GM19467 (cell line): ENCODE results near the gene SIN3B.
"Not testable (repeated sequence)": the region's sequence is repeated elsewhere in the genome, so short reads cannot be mapped to it uniquely, and the experiment has no call there.

Experiments used
- ATAC-seq: cut with Tn5 transposase; IDR thresholded peaks from one replicate; pipeline ENCODE4 v1.9.1; 2021; ENCODE audit warnings: mild to moderate bottlenecking, moderate library complexity; ENCODE audit not compliant: unreplicated experiment

SIN3B gene, protein sequence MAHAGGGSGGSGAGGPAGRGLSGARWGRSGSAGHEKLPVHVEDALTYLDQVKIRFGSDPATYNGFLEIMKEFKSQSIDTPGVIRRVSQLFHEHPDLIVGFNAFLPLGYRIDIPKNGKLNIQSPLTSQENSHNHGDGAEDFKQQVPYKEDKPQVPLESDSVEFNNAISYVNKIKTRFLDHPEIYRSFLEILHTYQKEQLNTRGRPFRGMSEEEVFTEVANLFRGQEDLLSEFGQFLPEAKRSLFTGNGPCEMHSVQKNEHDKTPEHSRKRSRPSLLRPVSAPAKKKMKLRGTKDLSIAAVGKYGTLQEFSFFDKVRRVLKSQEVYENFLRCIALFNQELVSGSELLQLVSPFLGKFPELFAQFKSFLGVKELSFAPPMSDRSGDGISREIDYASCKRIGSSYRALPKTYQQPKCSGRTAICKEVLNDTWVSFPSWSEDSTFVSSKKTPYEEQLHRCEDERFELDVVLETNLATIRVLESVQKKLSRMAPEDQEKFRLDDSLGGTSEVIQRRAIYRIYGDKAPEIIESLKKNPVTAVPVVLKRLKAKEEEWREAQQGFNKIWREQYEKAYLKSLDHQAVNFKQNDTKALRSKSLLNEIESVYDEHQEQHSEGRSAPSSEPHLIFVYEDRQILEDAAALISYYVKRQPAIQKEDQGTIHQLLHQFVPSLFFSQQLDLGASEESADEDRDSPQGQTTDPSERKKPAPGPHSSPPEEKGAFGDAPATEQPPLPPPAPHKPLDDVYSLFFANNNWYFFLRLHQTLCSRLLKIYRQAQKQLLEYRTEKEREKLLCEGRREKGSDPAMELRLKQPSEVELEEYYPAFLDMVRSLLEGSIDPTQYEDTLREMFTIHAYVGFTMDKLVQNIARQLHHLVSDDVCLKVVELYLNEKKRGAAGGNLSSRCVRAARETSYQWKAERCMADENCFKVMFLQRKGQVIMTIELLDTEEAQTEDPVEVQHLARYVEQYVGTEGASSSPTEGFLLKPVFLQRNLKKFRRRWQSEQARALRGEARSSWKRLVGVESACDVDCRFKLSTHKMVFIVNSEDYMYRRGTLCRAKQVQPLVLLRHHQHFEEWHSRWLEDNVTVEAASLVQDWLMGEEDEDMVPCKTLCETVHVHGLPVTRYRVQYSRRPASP

DNA sequence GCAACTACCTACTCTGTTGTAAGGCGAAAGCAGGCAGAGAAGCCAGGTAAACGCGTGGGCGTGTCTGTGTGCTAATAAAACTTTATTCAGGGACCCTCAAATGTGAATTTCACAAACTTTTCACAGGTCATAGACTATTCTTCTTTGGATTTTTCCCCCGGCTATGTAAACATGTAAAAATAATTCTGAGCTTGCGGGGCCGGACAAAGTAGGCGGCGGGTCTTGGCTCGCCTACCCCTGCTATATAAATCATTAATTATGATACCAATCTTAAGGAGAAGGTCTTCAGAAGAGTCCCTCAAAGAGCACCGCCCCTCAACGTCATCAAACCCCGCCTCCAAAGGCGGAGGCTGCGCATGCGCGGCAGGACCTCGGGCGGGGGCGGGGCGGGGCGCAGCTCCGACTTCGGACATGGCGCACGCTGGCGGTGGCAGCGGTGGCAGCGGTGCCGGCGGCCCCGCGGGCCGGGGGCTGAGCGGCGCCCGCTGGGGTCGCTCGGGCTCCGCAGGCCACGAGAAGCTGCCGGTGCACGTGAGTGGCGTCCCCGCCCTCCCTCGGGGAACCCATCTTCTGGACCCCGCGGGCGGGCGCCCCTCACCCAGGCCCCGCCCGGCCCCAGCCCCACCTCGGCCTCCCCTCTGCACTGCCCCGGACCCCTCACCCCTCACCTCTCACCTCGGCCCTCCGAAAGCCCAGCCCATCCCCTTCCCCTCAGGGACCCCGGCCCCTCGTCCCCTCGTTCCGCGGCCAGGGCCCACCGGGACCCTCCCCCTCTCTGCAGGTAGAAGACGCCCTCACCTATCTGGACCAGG lies at the start of gene SIN3B:
Gene SIN3B (plus strand): TSS at position 389 of the 812 bp plus-strand sequence. CDS start 23 bp downstream, at position 412.
- no peak for ATAC-seq

DNA sequence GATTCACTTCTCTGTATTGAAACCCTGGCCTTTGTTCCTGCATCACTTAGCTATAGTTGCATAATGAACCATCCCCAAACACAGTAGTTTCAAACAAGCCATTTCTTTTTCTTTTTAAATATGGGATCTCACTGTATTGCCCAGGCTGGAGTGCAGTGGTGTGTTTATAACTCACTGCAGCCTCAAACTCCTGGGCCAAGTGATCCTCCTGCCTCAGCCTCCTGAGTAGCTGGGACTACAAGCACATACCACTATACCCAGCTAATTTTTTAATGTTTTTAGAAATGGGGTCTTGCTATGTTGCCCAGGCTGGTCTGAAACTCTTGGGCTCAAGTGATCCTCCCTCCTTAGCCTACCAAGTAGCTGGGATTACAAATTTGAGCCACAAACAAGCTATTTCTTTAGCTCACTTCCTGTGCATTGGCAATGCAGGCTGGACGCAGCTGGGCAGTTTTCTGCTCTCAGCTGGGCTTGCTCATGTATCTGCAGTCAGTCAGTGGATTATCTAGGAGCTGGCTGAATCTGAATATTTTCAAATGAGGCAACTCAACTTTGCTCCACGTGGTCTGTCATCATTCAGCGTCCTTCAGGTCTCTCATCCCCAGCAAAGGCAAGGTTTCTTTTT lies 49.5 kb upstream of the SIN3B start:
- no peak for ATAC-seq

DNA sequence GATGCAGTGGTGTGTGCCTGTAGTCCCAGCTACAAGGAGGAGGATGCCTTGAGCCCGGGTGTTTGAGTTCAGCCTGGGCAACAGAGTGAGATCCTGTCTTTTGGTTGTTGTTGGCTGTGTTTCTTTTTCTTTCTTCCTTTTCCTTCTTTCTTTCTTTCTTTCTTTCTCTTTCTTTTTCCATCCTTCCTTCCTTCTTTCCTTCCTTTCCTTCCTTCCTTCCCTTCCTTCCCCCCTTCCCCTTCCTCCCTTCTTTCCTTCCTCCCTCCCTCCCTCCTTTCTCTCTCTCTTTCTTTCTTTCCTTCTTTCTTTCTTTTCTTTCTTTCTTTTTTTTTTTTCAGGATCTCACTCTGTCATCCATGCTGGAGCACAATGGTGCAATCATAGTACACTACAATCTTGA lies 46.5 kb upstream of the SIN3B start:
- ATAC-seq = no peak

DNA sequence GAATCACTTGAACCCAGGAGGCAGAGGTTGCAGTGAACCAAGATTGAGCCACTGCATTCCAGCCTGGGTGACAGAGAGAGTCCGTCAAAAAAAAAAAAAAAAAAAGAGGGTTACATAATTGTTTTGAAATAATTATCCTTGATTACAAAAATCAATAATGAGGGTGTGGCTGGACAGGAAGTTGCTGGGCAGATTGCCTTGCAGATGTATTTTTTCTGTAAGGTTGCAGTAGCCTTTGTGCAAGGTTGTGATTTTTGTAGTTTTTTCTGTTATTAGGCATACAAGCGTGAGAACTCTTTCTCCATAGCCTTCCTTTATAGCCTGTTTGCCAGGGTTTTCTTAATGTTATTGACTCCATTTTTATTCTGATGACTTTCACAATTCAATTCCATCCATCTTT lies 40.7 kb upstream of the SIN3B start:
- no peak for ATAC-seq

DNA sequence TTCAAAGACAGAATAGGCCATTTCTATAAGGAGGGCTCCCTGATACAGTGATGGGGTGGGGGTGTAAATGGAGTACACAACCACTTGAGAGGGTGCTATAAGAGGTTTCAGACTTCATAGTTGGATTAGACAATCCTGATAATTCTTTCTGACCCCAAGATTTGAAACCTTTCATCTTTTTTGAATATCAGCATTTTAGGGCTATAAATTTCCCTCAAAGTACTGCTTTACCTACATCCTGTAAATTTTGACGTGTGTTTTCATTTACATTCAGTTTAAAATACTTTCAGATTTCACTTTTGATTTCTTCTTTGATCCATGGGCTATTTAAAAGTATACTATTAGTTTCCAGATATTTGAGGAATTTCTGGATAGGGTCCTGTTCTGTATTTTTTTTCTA lies 40.0 kb upstream of the SIN3B start:
- ATAC-seq = no peak

DNA sequence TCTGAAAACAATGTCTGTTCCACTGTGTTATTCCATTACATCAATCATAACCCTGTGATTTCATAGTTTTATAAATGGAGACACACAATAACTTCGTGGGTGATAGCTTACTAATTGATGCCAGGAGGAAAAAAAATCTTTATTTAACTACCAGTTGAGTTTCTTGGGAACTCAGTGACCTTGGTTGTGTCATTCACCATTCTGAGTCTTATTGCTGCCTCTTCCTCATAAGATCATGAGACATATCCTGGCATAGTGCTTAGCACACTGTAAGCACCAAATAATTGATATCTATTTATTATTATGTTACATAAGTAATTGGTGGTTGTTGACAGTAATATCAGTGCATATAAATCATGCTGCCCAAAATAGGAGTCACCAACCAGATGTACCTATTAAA lies 39.1 kb upstream of the SIN3B start:
- no peak for ATAC-seq

DNA sequence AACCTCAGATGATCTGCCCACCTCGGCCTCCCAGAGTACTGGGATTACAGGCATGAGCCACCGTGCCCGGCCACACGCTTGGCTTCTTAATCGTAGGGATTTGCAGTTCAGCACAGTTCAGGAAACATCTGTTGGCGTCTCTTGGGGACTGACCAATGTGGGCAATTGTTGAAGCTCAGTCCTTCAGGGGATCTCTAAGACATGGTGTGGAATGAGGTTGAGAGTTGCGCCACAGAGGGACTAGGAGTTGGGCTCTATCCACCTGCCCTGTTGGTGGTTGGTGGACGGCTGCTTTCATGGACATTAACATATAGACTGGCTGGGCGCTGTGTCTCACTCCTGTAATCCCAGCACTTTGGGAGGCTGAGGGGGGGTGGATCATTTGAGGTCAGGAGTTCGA lies 37.3 kb upstream of the SIN3B start:
- ATAC-seq = no peak

DNA sequence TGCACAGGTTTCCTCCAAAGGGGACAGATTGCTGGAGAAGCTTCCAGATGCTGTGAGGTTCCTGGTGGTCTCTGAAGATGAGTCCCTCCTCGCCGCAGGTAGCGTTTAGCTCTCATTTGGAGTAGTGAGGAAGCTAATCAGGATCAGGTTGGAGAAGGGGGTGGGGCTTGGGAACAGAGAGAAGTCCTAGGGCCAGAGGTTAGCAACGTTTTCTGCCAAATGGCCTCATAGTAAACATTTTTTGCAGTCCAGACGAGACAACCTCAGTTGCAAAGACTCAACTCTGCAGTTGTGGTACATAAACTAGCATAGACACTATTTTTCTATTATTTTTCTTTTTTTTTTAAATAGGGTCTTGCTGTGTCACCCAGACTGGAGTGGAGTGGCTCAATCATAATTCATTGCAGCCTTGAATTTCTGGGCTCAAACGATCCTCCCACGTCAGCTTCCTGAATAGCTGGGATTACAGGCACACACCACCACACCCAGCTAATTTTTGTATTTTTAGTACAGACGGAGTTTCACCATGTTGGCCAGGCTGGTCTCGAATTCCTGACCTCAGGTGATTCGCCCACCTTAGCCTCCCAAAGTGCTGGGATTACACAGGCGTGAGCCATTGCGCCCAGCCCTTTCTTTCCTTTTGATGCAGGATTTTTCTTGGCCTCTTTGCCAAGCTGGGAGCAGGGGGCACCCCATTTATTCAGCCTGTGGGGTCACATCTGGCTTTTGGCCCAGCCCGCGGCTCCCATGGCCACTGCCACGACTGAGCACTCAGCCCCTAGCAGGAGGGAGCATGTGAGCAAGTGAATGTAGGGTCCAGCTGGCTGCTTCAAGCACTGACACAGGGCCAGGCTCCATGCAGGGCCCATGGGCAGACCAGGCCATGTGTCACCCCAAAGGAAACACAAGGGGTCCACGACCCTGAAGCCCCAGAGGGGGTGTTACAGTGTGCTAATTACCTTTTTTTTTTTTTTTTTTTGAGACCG lies 34.4 kb upstream of the SIN3B start:
- no peak for ATAC-seq

DNA sequence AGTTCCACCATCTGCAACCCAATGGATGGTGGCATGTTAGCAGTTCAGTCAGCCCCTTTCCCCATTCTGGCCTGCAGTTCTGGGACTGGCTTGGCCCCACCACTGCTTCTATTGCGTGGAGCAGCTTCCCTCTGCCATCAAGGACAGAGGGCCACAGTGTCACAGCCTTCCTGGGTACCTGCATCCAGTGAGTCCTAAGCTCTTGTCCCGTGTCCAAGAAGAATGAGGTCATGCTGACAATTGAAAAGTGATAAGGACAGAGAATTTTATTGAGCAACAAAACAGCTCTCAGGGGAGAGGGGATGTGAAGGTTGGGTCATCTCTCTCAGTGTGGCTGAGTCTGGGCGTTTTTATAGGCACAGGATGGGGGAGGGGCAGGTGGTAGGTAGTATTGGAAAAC lies 33.5 kb upstream of the SIN3B start:
- no peak for ATAC-seq

DNA sequence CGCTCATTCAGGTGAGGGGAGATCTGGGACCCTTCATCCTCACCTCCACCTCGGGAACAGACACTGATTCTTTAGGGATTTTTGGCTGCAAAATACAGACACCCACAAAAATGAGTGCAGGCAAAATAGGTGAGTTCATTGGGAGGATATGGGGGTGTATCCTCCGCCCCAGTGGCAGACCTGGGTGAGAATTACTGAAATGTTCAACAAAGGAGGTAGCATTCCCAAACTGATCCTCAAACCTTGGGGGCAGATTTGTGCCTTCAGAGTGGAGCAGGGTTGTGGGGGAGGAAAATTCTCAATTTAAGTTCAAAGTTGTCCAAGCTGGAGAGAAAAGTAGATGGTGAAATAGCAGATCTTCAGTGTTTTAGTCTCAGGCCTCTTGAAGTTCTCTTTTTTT lies 31.3 kb upstream of the SIN3B start:
- ATAC-seq = no peak

DNA sequence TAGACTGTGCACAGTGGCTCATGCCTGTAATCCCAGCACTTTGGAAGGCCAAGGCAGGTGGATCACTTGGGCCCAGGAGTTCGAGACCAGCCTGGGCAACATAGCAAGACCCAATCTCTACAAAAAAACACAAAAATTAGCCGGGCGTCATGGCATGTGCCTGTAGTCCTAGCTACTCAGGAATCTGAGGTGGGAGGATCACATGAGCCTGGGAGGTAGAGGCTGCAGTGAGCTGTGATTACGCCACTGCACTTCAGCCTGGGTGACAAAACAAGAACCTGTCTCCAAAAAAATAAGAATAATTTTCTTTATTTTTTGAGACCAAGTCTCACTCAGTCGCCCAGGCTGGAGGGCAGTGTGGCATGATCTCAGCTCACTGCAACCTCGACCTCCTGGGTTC lies 30.9 kb upstream of the SIN3B start:
- ATAC-seq = not testable (repeated sequence)

DNA sequence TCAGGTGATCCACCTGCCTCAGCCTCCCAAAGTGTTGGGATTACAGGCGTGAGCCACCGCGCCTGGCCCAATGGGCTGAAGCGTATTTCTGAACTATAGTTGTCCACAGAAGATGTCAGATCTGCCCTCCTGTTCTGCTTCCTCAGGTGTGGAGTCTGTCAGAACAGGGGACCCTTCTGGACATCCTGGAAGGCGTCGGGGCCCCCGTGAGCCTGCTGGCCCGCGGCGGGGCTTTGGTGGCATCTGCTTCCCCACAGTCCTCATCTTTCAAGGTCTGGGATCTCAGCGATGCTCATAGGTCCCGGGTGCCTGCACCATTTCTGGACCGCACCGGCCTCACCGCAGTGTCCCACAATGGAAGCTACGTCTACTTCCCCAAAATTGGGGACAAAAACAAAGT lies 29.5 kb upstream of the SIN3B start:
- ATAC-seq = no peak

DNA sequence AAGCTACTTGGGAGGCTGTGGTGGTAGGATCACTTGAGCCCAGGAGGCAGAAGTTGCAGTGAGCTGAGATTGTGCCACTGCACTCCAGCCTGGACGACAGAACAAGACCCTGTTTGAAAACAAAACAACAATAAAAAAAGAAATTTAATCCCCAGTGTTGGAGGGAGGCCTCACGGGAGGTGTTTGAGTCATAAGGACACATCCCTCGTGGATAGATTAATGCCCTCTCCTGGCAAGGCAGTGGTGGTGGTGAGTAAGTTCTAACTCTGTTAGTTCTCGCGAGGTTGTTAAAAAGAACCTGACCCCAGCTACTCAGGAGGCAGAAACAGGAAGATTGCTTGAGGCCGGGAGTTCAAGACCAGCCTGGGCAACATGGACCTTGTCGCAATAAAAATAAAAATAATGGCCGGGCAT lies 27.6 kb upstream of the SIN3B start:
- no peak for ATAC-seq

DNA sequence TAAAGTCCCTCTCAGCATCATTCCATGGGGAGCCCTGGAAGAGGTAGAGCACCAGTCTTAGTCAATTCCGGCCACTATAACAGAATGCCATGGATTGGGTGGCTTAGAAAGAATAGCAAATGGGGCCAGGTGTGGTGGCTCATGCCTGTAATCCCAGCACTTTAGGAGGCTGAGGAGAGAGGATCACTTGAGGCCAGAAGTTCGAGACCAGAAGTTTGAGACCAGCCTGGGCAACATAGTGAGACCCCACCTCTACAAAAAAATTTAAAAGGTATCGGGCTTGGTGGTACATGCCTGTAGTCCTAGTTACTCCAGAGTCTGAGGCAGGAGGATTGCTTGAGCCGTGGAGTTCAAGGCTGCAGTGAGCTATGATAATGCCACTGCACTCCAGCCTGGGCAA lies 25.0 kb upstream of the SIN3B start:
- ATAC-seq = no peak

DNA sequence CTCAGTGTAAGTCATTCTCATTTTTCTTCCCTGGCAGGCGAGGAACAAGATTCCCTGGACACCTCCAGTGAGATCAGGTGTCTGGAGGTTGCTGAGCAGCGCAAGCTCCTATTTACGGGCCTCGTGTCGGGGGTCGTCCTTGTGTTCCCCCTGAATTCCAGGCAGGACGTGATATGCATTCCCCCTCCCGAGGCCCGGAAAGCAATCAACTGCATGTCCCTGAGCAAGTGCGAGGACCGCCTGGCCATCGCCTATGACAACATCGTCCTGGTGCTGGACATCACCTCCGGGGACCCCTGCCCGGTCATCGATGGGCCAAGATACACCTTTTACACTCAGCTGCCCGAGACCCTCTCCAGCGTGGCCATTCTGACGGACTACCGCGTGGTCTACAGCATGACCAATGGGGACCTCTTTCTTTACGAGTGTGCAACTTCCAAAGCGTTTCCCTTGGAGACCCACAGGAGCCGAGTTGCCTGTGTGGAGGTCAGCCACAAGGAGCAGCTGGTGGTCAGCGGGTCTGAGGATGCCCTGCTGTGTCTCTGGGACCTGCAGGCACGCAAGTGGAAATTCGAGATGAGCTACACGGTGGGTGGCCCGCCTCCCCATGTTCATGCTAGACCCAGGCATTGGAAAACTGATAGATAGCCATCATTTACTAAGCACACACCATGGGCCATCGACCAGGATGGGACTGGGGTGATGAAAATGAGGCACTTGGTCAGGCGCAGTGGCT lies 21.5 kb upstream of the SIN3B start:
- no peak for ATAC-seq

DNA sequence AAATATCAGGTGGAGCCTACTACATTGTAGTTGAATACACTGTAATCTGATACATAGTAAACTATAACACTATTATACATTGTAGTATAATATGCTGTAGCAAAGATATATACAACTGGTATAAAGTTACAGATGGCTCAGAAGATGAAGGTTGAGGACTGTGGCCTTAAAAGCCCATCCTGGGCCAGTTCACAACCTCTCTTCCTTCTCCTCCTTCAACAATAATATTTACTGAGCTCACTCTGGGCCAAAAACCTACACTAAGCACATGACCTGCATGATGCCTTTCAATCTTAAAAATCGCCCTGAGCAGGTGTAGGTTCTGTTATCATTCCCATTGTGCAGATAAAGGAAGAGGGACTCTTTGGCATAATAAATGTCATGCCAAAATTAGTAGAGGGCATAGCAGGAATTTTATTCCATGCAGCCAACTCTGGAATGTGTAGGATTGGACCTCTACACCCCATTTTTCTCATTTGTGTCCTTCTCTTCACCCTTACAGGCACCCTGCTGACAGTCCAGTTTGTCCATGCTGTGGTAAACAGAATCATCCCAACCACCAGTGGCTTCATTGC lies 14.6 kb upstream of the SIN3B start:
- no peak for ATAC-seq

DNA sequence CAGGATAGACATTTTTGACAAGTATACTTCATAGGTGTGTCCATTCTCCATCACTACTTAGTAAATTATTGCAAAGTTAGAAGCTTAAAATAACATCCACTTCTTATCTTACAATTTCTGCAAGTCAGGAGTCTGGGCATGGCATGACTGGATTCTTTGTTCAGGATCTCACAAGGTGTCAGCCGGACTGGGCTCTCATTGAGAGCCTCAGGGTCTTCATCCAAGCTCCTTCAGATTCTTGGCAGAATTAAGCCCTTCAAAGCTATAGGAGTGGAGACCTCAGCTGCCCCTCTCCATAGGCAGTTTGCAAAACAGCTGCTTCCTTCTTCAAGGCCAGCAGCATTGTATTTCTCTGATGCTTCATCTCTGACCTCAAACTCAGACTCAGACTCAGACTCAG lies 9.1 kb upstream of the SIN3B start:
- ATAC-seq = no peak

DNA sequence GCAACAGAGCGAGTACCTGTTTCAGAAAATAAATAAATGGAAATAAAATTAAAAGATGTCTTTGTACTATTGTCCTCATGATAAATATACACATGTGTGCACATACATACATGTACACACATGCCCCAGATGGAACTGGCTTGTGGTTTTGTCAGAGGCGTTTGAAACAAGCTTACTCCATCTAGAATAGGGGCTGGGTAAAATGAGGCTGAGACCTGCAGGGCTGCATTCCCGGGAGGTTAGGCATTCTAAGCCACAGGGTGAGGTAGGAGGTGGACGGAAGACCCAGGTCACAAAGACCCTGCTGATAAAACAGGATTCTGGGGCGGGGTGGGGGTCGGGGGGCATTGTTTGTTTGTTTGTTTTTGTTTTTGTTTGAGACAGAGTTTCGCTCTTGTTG lies 8.1 kb upstream of the SIN3B start:
- no peak for ATAC-seq
